NB4 (cell line): ENCODE results near the gene RNF166.
A peak's percentile ranks its signal among the peaks of the same experiment; 100 is the strongest.

Experiments used
- DNase-seq: peaks from one replicate; pipeline ENCODE4 v3.0.0; 2010; ENCODE audit warnings: low read depth
- H3K4me3 ChIP-seq: one replicate; pipeline ENCODE4 v1.5.1; 2011; ENCODE audit warnings: mild to moderate bottlenecking, low read depth, low read length, moderate library complexity
- MAX ChIP-seq: IDR thresholded peaks from 2 replicates; pipeline ENCODE4 v1.6.1; 2011; ENCODE audit warnings: low read depth, low read length
- MYC ChIP-seq: IDR thresholded peaks from 2 replicates; pipeline ENCODE4 v1.6.1; 2011; ENCODE audit warnings: low read depth, low read length
- POLR2A ChIP-seq: IDR thresholded peaks from 2 replicates; pipeline ENCODE4 v1.6.1; 2011; ENCODE audit warnings: mild to moderate bottlenecking; ENCODE audit not compliant: insufficient read length; ENCODE audit errors: extremely low read depth
- TF ChIP-seq, protein P1 (sequence below): IDR thresholded peaks from one replicate; pipeline ENCODE4 v1.5.1; 2012; ENCODE audit warnings: low read depth, low read length

RNF166 gene

DNA sequence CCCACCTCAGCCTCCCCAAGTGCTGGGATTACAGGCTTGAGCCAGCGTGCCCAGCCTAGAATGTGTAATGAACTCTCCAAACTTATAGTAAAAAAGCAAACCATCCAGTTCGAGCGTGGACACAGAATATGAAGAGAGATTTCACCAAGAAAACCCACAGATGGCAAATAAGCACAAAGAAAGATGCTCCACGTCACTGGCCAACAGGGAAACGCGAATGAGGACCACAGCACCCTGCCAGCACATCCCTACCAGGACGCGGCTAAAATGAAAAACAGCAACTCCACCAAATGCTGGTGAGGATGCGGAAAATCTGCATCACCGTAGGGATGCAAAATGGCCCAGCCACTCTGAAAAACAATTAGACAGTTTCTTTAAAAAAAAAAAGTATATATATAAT is 44.7 kb downstream of the RNF166 start:
- peak overlapping the region; percentile 76 for H3K4me3 ChIP-seq
- TF ChIP-seq, protein P1, sequence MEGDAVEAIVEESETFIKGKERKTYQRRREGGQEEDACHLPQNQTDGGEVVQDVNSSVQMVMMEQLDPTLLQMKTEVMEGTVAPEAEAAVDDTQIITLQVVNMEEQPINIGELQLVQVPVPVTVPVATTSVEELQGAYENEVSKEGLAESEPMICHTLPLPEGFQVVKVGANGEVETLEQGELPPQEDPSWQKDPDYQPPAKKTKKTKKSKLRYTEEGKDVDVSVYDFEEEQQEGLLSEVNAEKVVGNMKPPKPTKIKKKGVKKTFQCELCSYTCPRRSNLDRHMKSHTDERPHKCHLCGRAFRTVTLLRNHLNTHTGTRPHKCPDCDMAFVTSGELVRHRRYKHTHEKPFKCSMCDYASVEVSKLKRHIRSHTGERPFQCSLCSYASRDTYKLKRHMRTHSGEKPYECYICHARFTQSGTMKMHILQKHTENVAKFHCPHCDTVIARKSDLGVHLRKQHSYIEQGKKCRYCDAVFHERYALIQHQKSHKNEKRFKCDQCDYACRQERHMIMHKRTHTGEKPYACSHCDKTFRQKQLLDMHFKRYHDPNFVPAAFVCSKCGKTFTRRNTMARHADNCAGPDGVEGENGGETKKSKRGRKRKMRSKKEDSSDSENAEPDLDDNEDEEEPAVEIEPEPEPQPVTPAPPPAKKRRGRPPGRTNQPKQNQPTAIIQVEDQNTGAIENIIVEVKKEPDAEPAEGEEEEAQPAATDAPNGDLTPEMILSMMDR, result no peak
- TF ChIP-seq POLR2A (no peak), MAX (no peak), MYC (no peak)
- no peak for DNase-seq

GRCh38 chr16:88659160-88659559 is 47.0 kb downstream of the RNF166 start:
- no peak for DNase-seq
- TF ChIP-seq MYC (no peak), MAX (no peak), POLR2A (no peak)
- TF ChIP-seq, protein P1, result no peak

DNA sequence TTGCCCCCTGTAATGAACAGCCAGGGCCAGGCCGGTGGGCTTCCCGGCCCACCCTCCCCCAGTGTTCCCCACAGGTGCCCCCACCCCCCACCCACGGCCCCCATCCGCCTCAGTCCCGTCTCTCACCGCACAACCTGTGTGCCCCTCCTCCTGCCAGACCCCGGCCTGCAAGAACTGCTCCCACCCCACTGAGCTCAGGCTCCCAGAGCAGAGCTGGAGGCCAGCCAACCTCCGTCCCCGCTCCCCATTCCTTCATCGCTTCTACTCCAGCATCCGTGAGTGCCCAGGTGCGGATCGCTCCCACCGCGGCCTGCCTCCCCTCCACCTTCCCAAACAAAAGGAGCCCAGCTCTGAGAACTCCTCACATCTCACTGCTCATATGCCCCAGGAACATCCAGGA is 47.5 kb downstream of the RNF166 start:
- no peak for TF ChIP-seq MYC
- TF ChIP-seq MAX, result no peak
- no peak for TF ChIP-seq POLR2A
- TF ChIP-seq, protein P1, result no peak
- no peak overlapping the region for H3K4me3 ChIP-seq
- DNase-seq, result no peak

More at GRCh38 chr16:88659160-88659559, 47.0 kb downstream of the RNF166 start:
- no peak overlapping the region for H3K4me3 ChIP-seq

- no peak for DNase-seq
- no peak for TF ChIP-seq POLR2A
- TF ChIP-seq MYC, result no peak
- TF ChIP-seq, protein P1, result no peak
- TF ChIP-seq MAX, result no peak
- H3K4me3 ChIP-seq, result no peak overlapping the region
These were observed 48.8 kb downstream of the RNF166 start for GRCh38 chr16:88657371-88657770.

GRCh38 chr16:88656291-88656980 is 49.8 kb downstream of the RNF166 start:
- TF ChIP-seq MAX (no peak), POLR2A (no peak), MYC (no peak)
- TF ChIP-seq, protein P1, result no peak
- H3K4me3 ChIP-seq, result no peak overlapping the region
- no peak for DNase-seq
